PC-3 (cell line): Measurements from ENCODE around the gene BID.

Source experiments
- CTCF ChIP-seq: fragments of 300-600 bp; sonication (generic); conservative IDR thresholded peaks from 2 replicates; pipeline ENCODE4 v1.5.1; 2017; ENCODE audit warnings: antibody characterized with exemption, low read depth, mild to moderate bottlenecking, low read length
- EZH2 ChIP-seq: fragments of 300-600 bp; sonication (generic); IDR thresholded peaks from one replicate; pipeline ENCODE4 v1.6.1; 2017; ENCODE audit warnings: antibody characterized with exemption, mild to moderate bottlenecking, low read length; ENCODE audit not compliant: unreplicated experiment
- EZH2phosphoT487 ChIP-seq: fragments of 300-600 bp; sonication (generic); IDR thresholded peaks from 2 replicates; pipeline ENCODE4 v1.6.1; 2018; ENCODE audit warnings: mild to moderate bottlenecking, antibody characterized with exemption, low read length, borderline replicate concordance

- no peak for TF ChIP-seq CTCF
- TF ChIP-seq EZH2, result no peak
- no peak for TF ChIP-seq EZH2phosphoT487
These were observed 22.7 kb downstream of the BID start for GRCh38 chr22:17751596-17751995.
